DOHH2 (cell line): Measurements from ENCODE around the gene FOXN4.

Experiments
- EZH2phosphoT487 ChIP-seq: fragments of 200-600 bp; sonication (generic); IDR thresholded peaks from 2 replicates; pipeline ENCODE4 v1.6.1; 2017; ENCODE audit warnings: borderline replicate concordance, mild to moderate bottlenecking, antibody characterized with exemption, low read length, moderate library complexity, mixed read lengths
- TF ChIP-seq, protein P1 (sequence below): fragments of 200-600 bp; sonication (generic); IDR thresholded peaks from one replicate; pipeline ENCODE4 v1.5.1; 2014; ENCODE audit warnings: antibody characterized with exemption, mild to moderate bottlenecking, low read depth, low read length; ENCODE audit not compliant: poor library complexity, severe bottlenecking

DNA sequence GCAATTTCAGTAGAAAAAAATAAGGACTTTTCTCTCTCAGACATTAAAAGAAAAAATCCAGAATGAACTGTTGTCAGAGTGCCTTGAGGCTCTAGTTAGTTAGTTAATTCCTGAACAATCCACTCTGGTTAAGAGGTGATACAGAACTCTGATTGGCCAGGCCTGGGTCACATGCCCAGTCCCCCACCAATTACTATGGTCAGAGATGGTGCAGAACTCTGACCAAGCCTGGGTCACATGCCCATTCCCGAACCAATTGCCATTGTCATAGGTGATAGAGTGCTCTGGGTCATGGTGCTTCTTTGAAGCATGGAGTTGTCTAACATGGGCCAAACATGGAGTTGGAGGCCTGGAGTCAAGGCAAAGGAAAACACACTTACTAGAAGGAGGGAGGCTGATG, 27.5 kb upstream of the FOXN4 start:
- TF ChIP-seq, protein P1, sequence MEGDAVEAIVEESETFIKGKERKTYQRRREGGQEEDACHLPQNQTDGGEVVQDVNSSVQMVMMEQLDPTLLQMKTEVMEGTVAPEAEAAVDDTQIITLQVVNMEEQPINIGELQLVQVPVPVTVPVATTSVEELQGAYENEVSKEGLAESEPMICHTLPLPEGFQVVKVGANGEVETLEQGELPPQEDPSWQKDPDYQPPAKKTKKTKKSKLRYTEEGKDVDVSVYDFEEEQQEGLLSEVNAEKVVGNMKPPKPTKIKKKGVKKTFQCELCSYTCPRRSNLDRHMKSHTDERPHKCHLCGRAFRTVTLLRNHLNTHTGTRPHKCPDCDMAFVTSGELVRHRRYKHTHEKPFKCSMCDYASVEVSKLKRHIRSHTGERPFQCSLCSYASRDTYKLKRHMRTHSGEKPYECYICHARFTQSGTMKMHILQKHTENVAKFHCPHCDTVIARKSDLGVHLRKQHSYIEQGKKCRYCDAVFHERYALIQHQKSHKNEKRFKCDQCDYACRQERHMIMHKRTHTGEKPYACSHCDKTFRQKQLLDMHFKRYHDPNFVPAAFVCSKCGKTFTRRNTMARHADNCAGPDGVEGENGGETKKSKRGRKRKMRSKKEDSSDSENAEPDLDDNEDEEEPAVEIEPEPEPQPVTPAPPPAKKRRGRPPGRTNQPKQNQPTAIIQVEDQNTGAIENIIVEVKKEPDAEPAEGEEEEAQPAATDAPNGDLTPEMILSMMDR = no peak
- no peak for TF ChIP-seq EZH2phosphoT487
